Fibroblast of skin of scalp (primary cell): ENCODE results near the gene NPY5R.

ENCODE experiments used
- DNase-seq: peaks from one replicate; pipeline ENCODE4 v3.0.0-alpha.2; 2013

NPY5R gene

GRCh38 chr4:163384926-163385325, 41.2 kb downstream of the NPY5R start:
- no peak for DNase-seq

GRCh38 chr4:163385466-163385865, 41.8 kb downstream of the NPY5R start:
- no peak for DNase-seq

GRCh38 chr4:163391756-163392155, 48.1 kb downstream of the NPY5R start:
- DNase-seq: no peak

DNA sequence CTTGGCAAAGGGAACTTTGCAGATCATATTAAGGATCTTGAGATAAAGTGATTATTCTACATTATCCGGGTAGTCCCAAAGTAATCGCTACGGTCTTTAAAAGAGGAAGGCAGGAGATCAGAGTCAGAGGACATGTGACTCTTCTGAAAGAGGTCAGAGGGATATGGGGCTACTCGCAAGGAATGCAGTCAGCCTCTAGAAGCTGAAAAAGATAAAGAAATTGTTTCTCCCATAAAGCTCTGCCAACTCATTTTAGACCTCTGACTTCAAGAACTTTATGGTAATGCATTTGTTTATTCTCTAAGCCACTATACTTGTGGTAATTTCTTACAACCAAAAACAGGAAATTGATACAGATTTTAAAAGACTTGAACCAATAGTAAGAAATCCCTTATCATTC, 48.6 kb downstream of the NPY5R start:
- no peak for DNase-seq

GRCh38 chr4:163393471-163393870, 49.8 kb downstream of the NPY5R start:
- DNase-seq: no peak

DNA sequence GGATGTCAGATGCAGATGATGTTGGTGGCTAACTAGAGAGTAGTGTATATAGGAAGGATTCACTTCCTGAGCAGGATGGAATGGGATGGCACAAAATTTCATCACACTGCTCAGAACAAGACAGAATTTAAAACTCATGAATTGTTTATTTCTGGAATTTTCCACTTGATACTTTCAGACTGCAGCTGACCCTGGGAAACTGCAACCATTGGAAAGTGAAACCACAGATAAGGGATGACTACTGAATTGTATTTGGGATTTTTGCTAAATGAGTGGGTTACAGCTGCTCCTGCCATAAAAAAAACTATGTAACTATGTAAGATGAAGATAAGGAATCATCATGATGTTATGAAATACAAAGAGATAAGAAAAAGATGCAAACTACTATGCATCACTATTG, 51.4 kb downstream of the NPY5R start:
- DNase-seq: no peak

DNA sequence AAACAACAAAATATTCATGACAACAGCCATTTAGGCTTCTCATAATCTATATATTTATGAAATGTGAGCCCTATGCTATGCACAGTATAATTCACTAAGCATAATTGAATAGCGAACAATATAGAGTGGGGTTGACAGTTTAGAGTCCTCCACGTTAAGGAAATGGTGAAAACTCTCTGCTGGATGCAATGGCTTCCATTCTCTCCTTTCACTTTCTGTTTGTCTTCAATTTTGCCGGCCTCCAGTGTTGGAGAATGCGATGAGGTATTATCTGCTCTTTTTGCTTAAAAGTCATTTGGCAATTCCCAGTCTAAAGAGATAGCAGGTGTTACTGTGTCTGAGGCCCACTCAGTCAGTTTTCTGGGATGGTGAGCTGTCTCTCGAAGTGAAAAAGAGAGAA, 52.1 kb downstream of the NPY5R start:
- DNase-seq: no peak

DNA sequence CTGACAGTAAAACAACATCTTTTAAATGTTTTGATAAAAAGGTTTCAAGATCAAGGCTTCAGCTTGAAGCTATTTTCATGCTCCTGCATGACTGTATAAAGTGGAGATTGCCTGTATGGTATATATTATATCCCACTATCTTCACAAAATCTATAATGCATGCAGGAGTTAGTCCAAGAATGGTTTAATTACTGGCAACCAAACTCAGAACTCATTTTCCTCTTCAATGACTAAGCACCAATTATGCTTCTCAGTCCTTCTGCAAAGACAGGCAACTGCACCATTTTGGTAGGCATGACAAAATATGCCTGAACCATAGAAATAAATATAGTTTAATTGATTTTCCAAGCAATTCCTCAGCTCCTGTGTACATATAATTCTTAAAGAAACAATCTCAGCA, 54.5 kb downstream of the NPY5R start:
- DNase-seq: no peak

DNA sequence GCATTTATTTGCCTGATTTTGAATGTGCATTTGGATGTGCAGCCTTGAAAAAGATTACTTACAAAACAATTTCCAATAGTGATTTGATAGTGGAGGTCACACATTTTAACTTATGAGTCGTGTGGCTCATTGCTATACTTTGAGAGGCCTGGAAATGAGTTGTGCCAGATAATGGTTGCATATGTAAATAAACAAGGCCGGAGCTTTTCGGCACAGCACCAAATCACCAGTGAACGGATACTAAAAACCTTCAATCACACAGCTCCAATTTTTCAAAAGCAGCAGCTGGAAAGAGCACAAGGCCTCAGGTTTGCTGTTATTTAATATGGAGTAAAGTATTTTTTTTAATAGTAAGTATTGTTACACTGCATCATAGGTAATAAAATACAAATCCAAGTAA, 57.2 kb downstream of the NPY5R start:
- DNase-seq: no peak
